Left ventricle myocardium inferior (tissue), 1 donor: Measurements from ENCODE around the gene HEPACAM. TPM values are rescaled to one million over a fixed set of nuclear protein-coding genes. Genes with fewer than 3 reads are reported as not detected.

Source experiments
- DNase-seq: peaks from one replicate; pipeline ENCODE4 v3.0.0-alpha.2; 2020
- H3K27ac ChIP-seq: fragments of 200-600 bp; replicated peaks from 2 replicates; pipeline ENCODE4 v1.8.0; 2021
- H3K27me3 ChIP-seq: fragments of 200-600 bp; 2 replicates; pipeline ENCODE4 v1.8.0; 2021; ENCODE audit warnings: low read depth
- H3K36me3 ChIP-seq: fragments of 200-600 bp; 2 replicates; pipeline ENCODE4 v1.8.0; 2021
- H3K4me1 ChIP-seq: fragments of 200-600 bp; 2 replicates; pipeline ENCODE4 v1.8.0; 2021
- H3K4me3 ChIP-seq: fragments of 200-600 bp; 2 replicates; pipeline ENCODE4 v1.8.0; 2021; ENCODE audit warnings: mild to moderate bottlenecking, moderate library complexity
- H3K9me3 ChIP-seq: fragments of 200-600 bp; replicated peaks from 2 replicates; pipeline ENCODE4 v1.8.0; 2021
- CTCF ChIP-seq: fragments of 200-600 bp; IDR thresholded peaks from 2 replicates; pipeline ENCODE4 v1.8.0; 2021; ENCODE audit warnings: antibody characterized with exemption, mild to moderate bottlenecking, borderline replicate concordance
- intact Hi-C: fragments of 100-400 bp; cut with micrococcal nuclease; formaldehyde crosslinking; loops from one replicate; pipeline ENCODE4 v1.11.0; 2022
- total RNA-seq: library from RNA; stranded (reverse); fragmentation: NEBNext Ultra II Directional; extraction: Animal tissue kit (Norgen Biotek cat#: 25700); gene quantifications from one replicate; pipeline ENCODE4 v1.2.1, GENCODE V29; 2021
- donor health status: DM: no; HTN: yes; CAD: no; lungs with severe emphysema.

The HEPACAM gene
- total RNA-seq, 1 donor from 2014 or later, result not detected

GRCh38 chr11:124869331-124869730, 66.5 kb downstream of the HEPACAM start:
- no peak overlapping the region for H3K4me3 ChIP-seq
- H3K27me3 ChIP-seq, result peaks cover 100% of the 10 kb centered on the region
- peaks cover 50% of the 10 kb centered on the region for H3K4me1 ChIP-seq
- H3K9me3 ChIP-seq, result no peaks in the 10 kb centered on the region
- H3K27ac ChIP-seq, result no peak overlapping the region
- intact Hi-C loops, result no loop called here
- TF ChIP-seq CTCF, result no peak
- DNase-seq, result no peak
- no peaks in the 10 kb centered on the region for H3K36me3 ChIP-seq

Other genes starting within 250 kb of the HEPACAM start
- gene NRGN, start 196.1 kb downstream of the HEPACAM start, total RNA-seq, result 5.0 TPM
- 1.2 TPM for gene VSIG2, start 183.8 kb downstream of the HEPACAM start, total RNA-seq
- gene ESAM, start 173.8 kb downstream of the HEPACAM start, total RNA-seq, result 40.0 TPM
- gene MSANTD2, start 135.6 kb downstream of the HEPACAM start, total RNA-seq, result 2.7 TPM
- 3.9 TPM for gene ROBO3, start 70.6 kb downstream of the HEPACAM start, total RNA-seq
- gene ROBO4, start 38.2 kb downstream of the HEPACAM start, total RNA-seq, result 20.7 TPM
- not detected for gene HEPN1, start 16.8 kb downstream of the HEPACAM start, total RNA-seq
- 0.25 TPM for gene CCDC15, start 18.2 kb upstream of the HEPACAM start, total RNA-seq
- 2.4 TPM for gene SLC37A2, start 127.3 kb upstream of the HEPACAM start, total RNA-seq
- 6.2 TPM for gene TMEM218, start 175.6 kb upstream of the HEPACAM start, total RNA-seq
- gene PKNOX2, start 228.7 kb upstream of the HEPACAM start, total RNA-seq, result 6.2 TPM